Esophagus muscularis mucosa (tissue), 4 donors: ENCODE measurements around the gene IP6K1. TPM values are rescaled to one million over a fixed set of nuclear protein-coding genes. Genes with fewer than 3 reads are reported as not detected.
"Not testable (repeated sequence)": the region's sequence is repeated elsewhere in the genome, so short reads cannot be mapped to it uniquely, and the experiment has no call there.

Source experiments
- DNase-seq: peaks from one replicate; pipeline ENCODE4 v3.0.0-alpha.2; 2017; ENCODE audit errors: extremely low spot score
- H3K27ac ChIP-seq, 4 donors: fragments of 200-600 bp; sonication (generic); replicated peaks in 1 of 4; 1 replicate in 3 of 4; 2 replicates in 1 of 4; pipeline ENCODE4 v1.5.1; 2016 to 2019; ENCODE audit warnings: mild to moderate bottlenecking in 1 of 4
- H3K27me3 ChIP-seq, 4 donors: fragments of 200-600 bp; sonication (generic); one replicate each; pipeline versions ENCODE4 v1.5.1 to v1.6.0; 2016 to 2019
- H3K36me3 ChIP-seq, 4 donors: fragments of 200-600 bp; sonication (generic); one replicate each; pipeline ENCODE4 v1.5.1; 2016 to 2019
- H3K4me1 ChIP-seq, 4 donors: fragments of 200-600 bp; sonication (generic); one replicate each; pipeline ENCODE4 v1.5.1; 2016 to 2019
- H3K4me3 ChIP-seq, 4 donors: fragments of 200-600 bp; sonication (generic); 1 replicate in 2 of 4; 2 replicates in 2 of 4; pipeline ENCODE4 v1.5.1; 2016 to 2019; ENCODE audit warnings: mild to moderate bottlenecking in 4 of 4, moderate library complexity in 1 of 4
- H3K9me3 ChIP-seq, 4 donors: fragments of 200-600 bp; sonication (generic); 1 replicate in 3 of 4; 2 replicates in 1 of 4; pipeline ENCODE4 v1.5.1; 2016 to 2019
- EP300 ChIP-seq: sonication (generic); formaldehyde crosslinking; IDR thresholded peaks from one replicate; pipeline ENCODE4 v1.6.1; 2017; ENCODE audit warnings: antibody characterized with exemption
- POLR2A ChIP-seq: fragments of 450-650 bp; IDR thresholded peaks from one replicate; pipeline ENCODE4 v1.6.1; 2017; ENCODE audit warnings: antibody characterized with exemption, moderate library complexity, mild to moderate bottlenecking, low read depth
- POLR2AphosphoS5 ChIP-seq, 2 donors: sonication (generic); formaldehyde crosslinking; IDR thresholded peaks; one replicate each; pipeline ENCODE4 v1.6.1; 2017; ENCODE audit warnings: antibody characterized with exemption in 2 of 2
- WGBS: methylation state at CpG from one replicate; pipeline ENCODE4 v1.1.5; 2018; 5-methylcytosine and 5-hydroxymethylcytosine counted together
- intact Hi-C: fragments of 100-400 bp; cut with DNase I; formaldehyde crosslinking; loops from one replicate; pipeline ENCODE4 v1.15.1; 2023
- total RNA-seq, 4 donors: library from RNA; depleted of rRNA; stranded (reverse); fragments of >200 nt; gene quantifications; one replicate each; pipeline versions ENCODE4 v1.1.0 to v1.2.1, GENCODE V29; 2016
- TF ChIP-seq, protein P1 (sequence below), 3 experiments: fragments of 200-600 bp in 2 of 3; fragments of 450-650 bp in 1 of 3; sonication (generic) in 2 of 3; IDR thresholded peaks; one replicate each; pipeline ENCODE4 v1.5.1; 2017 to 2019; ENCODE audit warnings: antibody characterized with exemption in 3 of 3, mild to moderate bottlenecking in 2 of 3, moderate library complexity in 1 of 3

IP6K1 gene
- total RNA-seq, 4 donors from 2014 or later, result 33.2 to 63.4 (median 52.4) TPM

GRCh38 chr3:49757197-49757596, 29.1 kb downstream of the IP6K1 start:
- DNase-seq, result no peak
- intact Hi-C loops, result no loop called here
- H3K27me3 ChIP-seq, result no peaks in the 10 kb centered on the region
- no peaks in the 10 kb centered on the region for H3K9me3 ChIP-seq
- WGBS, result 80% methylated on average over 2 of the region's 2 CpGs
- peaks cover 22 to 49% (median 32%) of the 10 kb centered on the region in 4 donors for H3K4me1 ChIP-seq
- H3K4me3 ChIP-seq, result no peak overlapping the region
- TF ChIP-seq EP300, result no peak
- TF ChIP-seq, protein P1, sequence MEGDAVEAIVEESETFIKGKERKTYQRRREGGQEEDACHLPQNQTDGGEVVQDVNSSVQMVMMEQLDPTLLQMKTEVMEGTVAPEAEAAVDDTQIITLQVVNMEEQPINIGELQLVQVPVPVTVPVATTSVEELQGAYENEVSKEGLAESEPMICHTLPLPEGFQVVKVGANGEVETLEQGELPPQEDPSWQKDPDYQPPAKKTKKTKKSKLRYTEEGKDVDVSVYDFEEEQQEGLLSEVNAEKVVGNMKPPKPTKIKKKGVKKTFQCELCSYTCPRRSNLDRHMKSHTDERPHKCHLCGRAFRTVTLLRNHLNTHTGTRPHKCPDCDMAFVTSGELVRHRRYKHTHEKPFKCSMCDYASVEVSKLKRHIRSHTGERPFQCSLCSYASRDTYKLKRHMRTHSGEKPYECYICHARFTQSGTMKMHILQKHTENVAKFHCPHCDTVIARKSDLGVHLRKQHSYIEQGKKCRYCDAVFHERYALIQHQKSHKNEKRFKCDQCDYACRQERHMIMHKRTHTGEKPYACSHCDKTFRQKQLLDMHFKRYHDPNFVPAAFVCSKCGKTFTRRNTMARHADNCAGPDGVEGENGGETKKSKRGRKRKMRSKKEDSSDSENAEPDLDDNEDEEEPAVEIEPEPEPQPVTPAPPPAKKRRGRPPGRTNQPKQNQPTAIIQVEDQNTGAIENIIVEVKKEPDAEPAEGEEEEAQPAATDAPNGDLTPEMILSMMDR (IDR thresholded peaks at IDR 0.05), result no peak
- no peak for TF ChIP-seq POLR2AphosphoS5 (IDR thresholded peaks at IDR 0.05)
- TF ChIP-seq POLR2A, result no peak
- peaks cover 0 to 3% (median 0%) of the 10 kb centered on the region in 4 donors for H3K36me3 ChIP-seq
- no peak overlapping the region for H3K27ac ChIP-seq

DNA sequence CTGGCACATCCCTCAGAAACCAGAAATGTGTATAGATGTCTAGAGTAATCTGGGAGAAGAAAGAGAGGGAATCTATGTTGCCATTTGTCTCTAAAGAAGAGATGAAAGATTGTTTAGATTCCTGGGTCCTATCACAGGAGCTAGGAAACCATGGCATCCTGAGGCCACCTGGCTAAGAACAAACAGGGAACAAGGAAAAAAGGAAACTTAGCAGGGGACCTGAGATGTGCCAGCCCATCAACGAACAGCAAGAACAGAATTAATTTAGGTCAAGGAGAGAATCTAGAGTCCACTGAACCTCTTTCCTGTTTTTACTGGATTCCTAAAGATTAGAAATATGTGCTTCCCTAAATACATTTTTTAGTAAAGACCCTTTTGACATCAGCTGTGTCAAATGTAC, 30.3 kb downstream of the IP6K1 start:
- no peaks in the 10 kb centered on the region for H3K9me3 ChIP-seq
- peaks cover 0 to 2% (median 0%) of the 10 kb centered on the region in 4 donors for H3K36me3 ChIP-seq
- H3K4me3 ChIP-seq, result no peak overlapping the region
- WGBS, result 64% methylated on average over 1 of the region's 1 CpG
- H3K27ac ChIP-seq, result no peak overlapping the region
- intact Hi-C loops, result no loop called here
- no peak for DNase-seq
- no peaks in the 10 kb centered on the region for H3K27me3 ChIP-seq
- TF ChIP-seq, protein P1 (IDR thresholded peaks at IDR 0.05), result no peak
- TF ChIP-seq POLR2AphosphoS5 (IDR thresholded peaks at IDR 0.05) (no peak), EP300 (no peak)
- peaks cover 22 to 49% (median 32%) of the 10 kb centered on the region in 4 donors for H3K4me1 ChIP-seq

DNA sequence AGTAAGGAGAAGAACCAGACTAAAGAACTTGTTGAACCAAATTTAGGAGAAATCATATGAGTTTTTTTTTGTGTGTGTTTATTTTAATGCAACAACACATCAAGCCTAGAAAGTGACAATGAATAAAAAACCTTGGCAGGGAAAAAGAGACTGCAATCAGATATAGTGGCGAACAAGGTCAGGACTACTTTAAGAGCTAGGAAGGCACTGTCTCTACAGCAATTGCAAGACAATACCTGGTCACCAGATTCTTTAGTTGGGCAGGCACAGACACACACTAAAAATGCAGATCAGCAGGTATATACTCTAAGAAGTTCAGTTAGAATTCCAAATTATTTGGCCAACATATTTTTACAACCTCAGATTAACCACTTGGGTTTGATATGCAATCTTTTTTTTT, 31.8 kb downstream of the IP6K1 start:
- no peak for DNase-seq
- H3K9me3 ChIP-seq, result no peaks in the 10 kb centered on the region
- no peaks in the 10 kb centered on the region for H3K36me3 ChIP-seq
- 86% methylated on average over 1 of the region's 1 CpG for WGBS
- intact Hi-C loops, result no loop called here
- peaks cover 15 to 40% (median 32%) of the 10 kb centered on the region in 4 donors for H3K4me1 ChIP-seq
- no peak overlapping the region for H3K4me3 ChIP-seq
- no peaks in the 10 kb centered on the region for H3K27me3 ChIP-seq
- H3K27ac ChIP-seq, result no peak overlapping the region
- TF ChIP-seq POLR2A (no peak), POLR2AphosphoS5 (IDR thresholded peaks at IDR 0.05) (no peak), EP300 (no peak)
- TF ChIP-seq, protein P1 (IDR thresholded peaks at IDR 0.05), result no peak

DNA sequence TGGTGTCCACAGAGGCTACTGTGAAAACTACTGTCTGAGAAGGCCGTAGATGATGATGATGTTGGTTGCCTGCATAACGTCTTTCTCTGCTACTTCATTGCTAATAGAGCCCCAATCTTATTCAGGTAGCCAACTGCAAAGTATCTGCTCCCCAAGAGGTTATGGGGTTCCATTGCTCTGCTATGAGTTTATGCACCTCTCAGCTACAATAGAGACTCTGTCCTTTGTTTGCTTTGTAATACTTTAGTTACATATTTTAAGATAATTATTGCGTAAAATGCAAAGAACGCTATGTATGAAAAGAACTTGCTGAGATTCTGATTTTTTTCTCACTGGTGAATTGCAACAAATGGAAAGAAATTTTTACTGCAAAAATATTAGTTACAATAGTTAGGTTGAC, 34.8 kb downstream of the IP6K1 start:
- peaks cover 0 to 19% (median 14%) of the 10 kb centered on the region in 4 donors for H3K36me3 ChIP-seq
- intact Hi-C loops, result no loop called here
- no peaks in the 10 kb centered on the region for H3K27me3 ChIP-seq
- no peaks in the 10 kb centered on the region for H3K9me3 ChIP-seq
- no peak for DNase-seq
- peaks cover 24 to 39% (median 31%) of the 10 kb centered on the region in 4 donors for H3K4me1 ChIP-seq
- whole genome bisulfite sequencing, result 97% methylated on average over 4 of the region's 4 CpGs
- TF ChIP-seq, protein P1 (IDR thresholded peaks at IDR 0.05), result no peak
- no peak overlapping the region for H3K4me3 ChIP-seq
- H3K27ac ChIP-seq, result no peak overlapping the region

DNA sequence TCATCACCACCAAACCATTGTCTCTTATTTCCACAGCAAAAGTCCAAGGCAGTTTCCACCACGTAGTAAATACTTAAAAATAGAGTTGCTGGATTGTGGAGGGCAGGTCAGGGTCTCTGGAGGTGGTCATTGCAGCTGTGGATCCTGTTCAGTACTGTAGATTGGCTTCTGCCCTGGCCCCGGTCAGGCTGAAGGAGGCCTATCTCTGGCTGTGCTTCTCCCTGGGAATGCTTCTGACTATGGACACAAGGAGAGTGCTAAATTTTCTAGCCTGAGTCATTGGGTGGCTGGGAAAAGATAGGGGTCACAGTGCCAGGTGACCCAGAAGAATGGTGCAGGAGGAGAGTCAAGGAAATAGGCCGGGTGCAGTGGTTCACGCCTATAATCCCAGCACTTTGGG, 36.3 kb downstream of the IP6K1 start:
- TF ChIP-seq EP300 (no peak), POLR2AphosphoS5 (IDR thresholded peaks at IDR 0.05) (no peak), POLR2A (no peak)
- TF ChIP-seq, protein P1 (IDR thresholded peaks at IDR 0.05), result no peak
- no peak overlapping the region for H3K27ac ChIP-seq
- no peak for DNase-seq
- H3K9me3 ChIP-seq, result no peaks in the 10 kb centered on the region
- peaks cover 0 to 26% (median 17%) of the 10 kb centered on the region in 4 donors for H3K36me3 ChIP-seq
- H3K4me1 ChIP-seq, result peaks cover 15 to 40% (median 35%) of the 10 kb centered on the region in 4 donors
- 92% methylated on average over 4 of the region's 4 CpGs for WGBS
- H3K27me3 ChIP-seq, result no peaks in the 10 kb centered on the region
- no peak overlapping the region for H3K4me3 ChIP-seq
- intact Hi-C loops, result no loop called here

DNA sequence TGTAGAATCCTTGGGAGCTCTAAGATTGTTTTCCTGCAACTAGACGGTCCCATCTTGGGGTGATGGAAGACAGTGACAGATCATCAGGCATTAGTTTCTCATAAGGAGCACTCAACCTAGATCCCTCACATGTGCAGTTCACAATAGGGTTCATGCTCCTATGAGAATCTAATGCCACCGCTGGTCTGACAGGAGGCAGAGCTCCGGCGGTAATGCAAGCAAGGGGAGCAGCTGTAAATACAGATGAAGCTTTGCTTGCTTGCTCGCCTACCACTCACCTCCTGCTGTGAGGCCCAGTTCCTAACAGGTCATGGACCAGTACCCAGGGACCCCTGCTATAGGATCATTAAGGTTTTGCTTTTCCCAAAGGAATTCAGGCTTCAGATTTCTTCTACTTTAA, 37.5 kb downstream of the IP6K1 start:
- H3K27ac ChIP-seq, H3K4me3 ChIP-seq, DNase-seq, H3K9me3 ChIP-seq, intact Hi-C loops, H3K27me3 ChIP-seq: not testable (repeated sequence)
- Histone ChIP-seq H3K36me3 (peaks cover 0 to 27% (median 19%) of the 10 kb centered on the region in 4 donors), H3K4me1 (peaks cover 6 to 32% (median 26%) of the 10 kb centered on the region in 4 donors)
- WGBS, result 93% methylated on average over 3 of the region's 5 CpGs
